HepG2 (cell line): Measurements from ENCODE around the gene CD44. TPM values are rescaled to one million over a fixed set of nuclear protein-coding genes. Genes with fewer than 3 reads are reported as not detected.

ENCODE experiments used
- ATAC-seq: fragments of 200-7000 bp; cut with Tn5 transposase; 3 replicates; pipeline ENCODE4 v1.9.1; 2020; ENCODE audit warnings: mild to moderate bottlenecking, moderate library complexity
- BruUV-seq: library from RNA; stranded (reverse); fragments of 400-500 nt; replicated peaks from 2 replicates; lab custom pipeline; 2021; lab: Mats Ljungman, UMichigan
- CTCF ChIA-PET: fragments of 300-600 bp; formaldehyde crosslinking; extraction: SDS; loops from one replicate; lab custom pipeline; 2021; ENCODE audit warnings: low total read pairs, inconsistent platforms, low intra/inter-chr PET ratio; lab: Yijun Ruan, JAX
- POLR2A ChIA-PET: fragments of 350-600 bp; sonication (Branson Sonifier 250); formaldehyde crosslinking; loops from one replicate; lab custom pipeline; 2020; ENCODE audit warnings: antibody characterized with exemption, inconsistent platforms; lab: Yijun Ruan, JAX
- DNase-seq: peaks from one replicate; pipeline ENCODE4 v3.0.0-alpha.2; 2015; ENCODE audit warnings: low spot score
- FAIRE-seq: peaks from 3 replicates; lab custom pipeline; 2011; peaks lifted over from hg19 to GRCh38; lab: Jason Lieb, UNC
- H2AFZ ChIP-seq: one replicate; pipeline ENCODE4 v1.6.1; 2011; ENCODE audit warnings: low read length, inconsistent platforms
- H3K27ac ChIP-seq: fragments of 300-600 bp; 3 replicates; pipeline ENCODE4 v1.8.0; 2011; ENCODE audit warnings: mixed run types, mild to moderate bottlenecking, mixed read lengths, low read length, inconsistent platforms; ENCODE audit not compliant: insufficient read depth; ENCODE audit errors: extremely low read length
- H3K27me3 ChIP-seq, 2 experiments: fragments of 200-600 bp in 1 of 2; 2 replicates in 1 of 2; 3 replicates in 1 of 2; pipeline versions ENCODE4 v1.6.0 to v1.8.0; 2011; ENCODE audit warnings: low read length in 2 of 2, mild to moderate bottlenecking in 2 of 2, moderate library complexity in 2 of 2, inconsistent platforms in 1 of 2; ENCODE audit not compliant: insufficient read depth in 2 of 2, control insufficient read depth in 1 of 2
- H3K36me3 ChIP-seq, 2 experiments: fragments of 200-600 bp in 1 of 2; replicated peaks in 1 of 2; 2 replicates in 1 of 2; 3 replicates in 1 of 2; pipeline versions ENCODE4 v1.5.1 to v1.8.0; 2011; ENCODE audit warnings: low read length in 2 of 2, inconsistent platforms in 1 of 2; ENCODE audit not compliant: insufficient read depth in 2 of 2, control insufficient read depth in 1 of 2
- H3K4me1 ChIP-seq: 2 replicates; pipeline ENCODE4 v1.5.1; 2012; ENCODE audit warnings: low read length, inconsistent platforms; ENCODE audit not compliant: insufficient read depth
- H3K4me2 ChIP-seq: 2 replicates; pipeline ENCODE4 v1.6.0; 2011; ENCODE audit warnings: low read depth, low read length, inconsistent platforms
- H3K4me3 ChIP-seq, 3 experiments: fragments of 200-600 bp in 1 of 3; sonication (generic), shearing (Covaris generic) in 1 of 3; replicated peaks in 1 of 3; 2 replicates each; pipeline ENCODE4 v1.5.1; 2011 to 2016; ENCODE audit warnings: low read length in 3 of 3, inconsistent platforms in 2 of 3, low read depth in 2 of 3, mild to moderate bottlenecking in 2 of 3, control low read depth in 1 of 3, mixed read lengths in 1 of 3; ENCODE audit not compliant: insufficient read depth in 1 of 3
- H3K79me2 ChIP-seq: one replicate; pipeline ENCODE4 v1.6.1; 2011; ENCODE audit warnings: low read length, inconsistent platforms; ENCODE audit not compliant: insufficient read depth
- H3K9ac ChIP-seq: 2 replicates; pipeline ENCODE4 v1.6.0; 2011; ENCODE audit warnings: mild to moderate bottlenecking, low read depth, low read length, inconsistent platforms; ENCODE audit not compliant: insufficient read depth
- H3K9me3 ChIP-seq: 2 replicates; pipeline ENCODE4 v1.5.1; 2012; ENCODE audit warnings: mild to moderate bottlenecking, low read length
- H4K20me1 ChIP-seq: 2 replicates; pipeline ENCODE4 v1.6.0; 2011; ENCODE audit warnings: inconsistent platforms, mild to moderate bottlenecking, low read length, moderate library complexity; ENCODE audit not compliant: insufficient read depth
- CEBPB ChIP-seq: IDR thresholded peaks from 2 replicates; pipeline ENCODE4 v1.6.1; 2011; ENCODE audit warnings: low read depth, low read length, improper control_type of control experiment, borderline replicate concordance
- ELF3 ChIP-seq: IDR thresholded peaks from 2 replicates; pipeline ENCODE4 v1.6.1; 2016; ENCODE audit warnings: missing genetic modification reagents, missing compliant biosample characterization
- ISL2 ChIP-seq: sonication (generic); formaldehyde crosslinking; IDR thresholded peaks from 2 replicates; pipeline ENCODE4 v1.5.0; 2020; ENCODE audit warnings: missing genetic modification reagents
- NFIC ChIP-seq: IDR thresholded peaks from 2 replicates; pipeline ENCODE4 v1.6.1; 2012; ENCODE audit warnings: mild to moderate bottlenecking, low read length, inconsistent platforms
- SUZ12 ChIP-seq: fragments of 150-350 bp; IDR thresholded peaks from 2 replicates; pipeline ENCODE4 v1.6.1; 2014; ENCODE audit warnings: low read depth, low read length
- ZNF570 ChIP-seq: sonication (generic); formaldehyde crosslinking; IDR thresholded peaks from 2 replicates; pipeline ENCODE4 v1.4.0; 2020; ENCODE audit warnings: mild to moderate bottlenecking, missing genetic modification reagents, borderline replicate concordance
- WGBS: methylation state at CpG from one replicate; pipeline ENCODE4 v1.1.6; 2017; ENCODE audit warnings: low lambda C conversion rate; 5-methylcytosine and 5-hydroxymethylcytosine counted together
- in situ Hi-C: cut with HindIII; loops from 2 replicates; pipeline ENCODE4 v1.10.0; 2017; ENCODE audit warnings: low pct_unique_long_range_greater_than_20kb; ENCODE audit not compliant: extremely low pct_ligation_motif_present
- intact Hi-C: fragments of 100-400 bp; cut with micrococcal nuclease; formaldehyde crosslinking; loops from one replicate; pipeline ENCODE4 v1.10.0; 2022; ENCODE audit not compliant: unreplicated experiment
- polyA plus RNA-seq, 8 experiments: library from polyadenylated mRNA; depleted of rRNA in 3 of 8; stranded (reverse) in 7 of 8; unstranded in 1 of 8; fragments of >200 nt; fragmentation: Illumina TruSeq in 4 of 8; extraction: Trizol in 4 of 8; gene quantifications; 2 replicates each; pipeline versions ENCODE4 v1.2.1 to v1.2.3, GENCODE V29; 2011 to 2016; ENCODE audit warnings: low read depth in 4 of 8, missing spikeins in 1 of 8, mixed read lengths in 1 of 8; ENCODE audit not compliant: insufficient read depth in 1 of 8
- total RNA-seq, 5 experiments: library from RNA; depleted of rRNA; stranded (reverse); fragments of >200 nt; fragmentation: Illumina TruSeq; extraction: Trizol; gene quantifications; 2 replicates each; pipeline ENCODE4 v1.2.3, GENCODE V29; 2016; ENCODE audit warnings: low read depth in 1 of 5
- TF ChIP-seq, protein P1 (sequence below): sonication (generic); formaldehyde crosslinking; IDR thresholded peaks from 2 replicates; pipeline ENCODE4 v1.4.0; 2020; ENCODE audit warnings: missing genetic modification reagents
- TF ChIP-seq, protein P2 (sequence below): sonication (generic); formaldehyde crosslinking; IDR thresholded peaks from 2 replicates; pipeline ENCODE4 v1.8.1; 2023; ENCODE audit warnings: missing genetic modification reagents, mild to moderate bottlenecking, borderline replicate concordance

CD44 gene
- total and polyA plus RNA-seq, 2 of the 13 experiments (the other 11 are each of a cell fraction or from before 2014, with no cell fraction given): 0.02 to 0.11 TPM

DNA sequence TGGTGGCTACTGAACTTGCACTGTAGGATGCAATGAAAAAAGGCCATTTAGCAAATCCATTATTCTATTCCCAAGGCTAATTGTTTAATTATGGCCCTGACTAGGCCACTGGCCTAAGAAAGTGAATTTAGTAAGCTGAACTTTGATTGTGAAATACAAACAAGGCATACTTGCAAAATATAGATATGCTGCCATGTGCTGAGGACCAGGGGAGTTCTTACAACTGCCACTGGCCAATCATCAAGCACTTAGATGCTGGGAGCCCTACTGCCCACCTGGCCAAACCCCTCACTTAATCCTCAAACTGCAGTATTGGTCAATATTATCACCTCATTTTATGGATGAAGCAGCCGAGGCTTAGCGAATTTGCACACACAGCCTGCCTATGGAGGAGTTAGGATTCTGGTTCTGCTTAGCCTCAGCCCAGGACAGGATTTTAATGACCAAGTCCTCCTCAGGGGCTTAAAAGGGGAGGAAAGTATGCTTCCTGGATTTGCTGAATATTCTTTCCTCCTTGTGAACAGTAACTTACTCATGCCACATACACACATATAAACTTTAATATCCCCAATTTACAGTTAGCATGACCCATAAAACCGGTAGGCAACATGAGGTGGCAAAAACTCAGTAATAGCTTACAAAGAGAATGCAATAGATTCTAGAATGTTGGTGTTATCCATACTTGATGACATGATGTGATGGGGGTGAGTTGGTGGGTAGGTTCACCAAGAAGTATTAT lies 39.3 kb downstream of the CD44 start:
- POLR2A ChIA-PET: no interaction called here
- ATAC-seq (no peak), DNase-seq (no peak), FAIRE-seq (no peak)
- H3K9ac ChIP-seq: no peak overlapping the region
- H4K20me1 ChIP-seq: no peaks in the 10 kb centered on the region
- TF ChIP-seq ELF3 (CRISPR knock-in tag) (no peak), CEBPB (peak; percentile 41; the same call in 1 of the 2 replicates), NFIC (no peak), SUZ12 (no peak), ZNF570 (CRISPR knock-in tag) (no peak), ISL2 (CRISPR knock-in tag) (no peak)
- TF ChIP-seq, protein P1, sequence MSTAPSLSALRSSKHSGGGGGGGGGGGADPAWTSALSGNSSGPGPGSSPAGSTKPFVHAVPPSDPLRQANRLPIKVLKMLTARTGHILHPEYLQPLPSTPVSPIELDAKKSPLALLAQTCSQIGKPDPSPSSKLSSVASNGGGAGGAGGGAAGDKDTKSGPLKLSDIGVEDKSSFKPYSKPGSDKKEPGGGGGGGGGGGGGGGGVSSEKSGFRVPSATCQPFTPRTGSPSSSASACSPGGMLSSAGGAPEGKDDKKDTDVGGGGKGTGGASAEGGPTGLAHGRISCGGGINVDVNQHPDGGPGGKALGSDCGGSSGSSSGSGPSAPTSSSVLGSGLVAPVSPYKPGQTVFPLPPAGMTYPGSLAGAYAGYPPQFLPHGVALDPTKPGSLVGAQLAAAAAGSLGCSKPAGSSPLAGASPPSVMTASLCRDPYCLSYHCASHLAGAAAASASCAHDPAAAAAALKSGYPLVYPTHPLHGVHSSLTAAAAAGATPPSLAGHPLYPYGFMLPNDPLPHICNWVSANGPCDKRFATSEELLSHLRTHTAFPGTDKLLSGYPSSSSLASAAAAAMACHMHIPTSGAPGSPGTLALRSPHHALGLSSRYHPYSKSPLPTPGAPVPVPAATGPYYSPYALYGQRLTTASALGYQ (CRISPR knock-in tag): no peak
- TF ChIP-seq, protein P2, sequence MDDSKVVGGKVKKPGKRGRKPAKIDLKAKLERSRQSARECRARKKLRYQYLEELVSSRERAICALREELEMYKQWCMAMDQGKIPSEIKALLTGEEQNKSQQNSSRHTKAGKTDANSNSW (CRISPR knock-in tag): no peak
- in situ Hi-C loops: loop anchor here (10.0 kb wide), 1 partner anchor 63 kb away; no protein-coding TSS in a partner anchor
- peaks cover 12% of the 10 kb centered on the region for H3K4me1 ChIP-seq
- H3K4me3 ChIP-seq: no peak overlapping the region
- BruUV-seq: no TSS peak
- no peaks in the 10 kb centered on the region for H3K9me3 ChIP-seq
- H3K27ac ChIP-seq: no peak overlapping the region
- no peak overlapping the region for H2AFZ ChIP-seq
- no peaks in the 10 kb centered on the region for H3K79me2 ChIP-seq
- intact Hi-C loops: no loop called here
- no peak overlapping the region for H3K4me2 ChIP-seq
- CTCF ChIA-PET: no interaction called here
- H3K27me3 ChIP-seq: no peaks in the 10 kb centered on the region
- no peaks in the 10 kb centered on the region for H3K36me3 ChIP-seq
- WGBS: 64% methylated on average over 3 of the region's 3 CpGs
